Neural cell (in vitro differentiated cells): ENCODE results near the gene CREBRF.

Source experiments
- CTCF ChIP-seq: fragments of 450-650 bp; IDR thresholded peaks from 2 replicates; pipeline ENCODE4 v1.5.1; 2014; ENCODE audit warnings: antibody characterized with exemption, mild to moderate bottlenecking, moderate library complexity; ENCODE audit not compliant: poor library complexity, severe bottlenecking
- EP300 ChIP-seq: fragments of 450-650 bp; conservative IDR thresholded peaks from 2 replicates; pipeline ENCODE4 v1.6.1; 2014; ENCODE audit warnings: antibody characterized with exemption, mild to moderate bottlenecking, moderate library complexity; ENCODE audit not compliant: poor library complexity, severe bottlenecking
- MXI1 ChIP-seq: fragments of 450-650 bp; conservative IDR thresholded peaks from 2 replicates; pipeline ENCODE4 v1.6.1; 2014; ENCODE audit warnings: antibody characterized with exemption, mild to moderate bottlenecking; ENCODE audit not compliant: poor library complexity, severe bottlenecking
- RAD21 ChIP-seq: fragments of 450-650 bp; conservative IDR thresholded peaks from 2 replicates; pipeline ENCODE4 v1.6.1; 2014; ENCODE audit warnings: antibody characterized with exemption, mild to moderate bottlenecking, moderate library complexity

DNA sequence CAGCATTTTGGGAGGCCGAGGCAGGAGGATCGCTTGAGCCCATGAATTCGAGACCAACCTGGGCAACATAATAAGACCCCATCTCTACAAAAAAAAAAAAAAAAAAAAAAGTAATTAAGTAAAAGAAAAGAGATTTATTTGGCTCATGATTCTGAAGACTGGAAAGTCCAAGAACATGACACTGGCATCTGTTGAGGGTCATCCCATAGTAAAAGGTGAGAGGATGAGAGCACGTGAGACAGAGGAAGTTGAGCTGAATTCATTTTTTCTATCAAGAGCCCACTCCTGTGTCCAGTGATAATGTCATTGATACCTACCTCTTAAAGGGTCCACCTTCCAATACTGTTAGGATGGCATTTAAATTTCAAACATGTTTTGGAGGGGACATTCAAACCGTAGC is 19.8 kb downstream of the CREBRF start:
- TF ChIP-seq CTCF (no peak), EP300 (no peak), RAD21 (no peak), MXI1 (no peak)
